Astrocyte (in vitro differentiated cells and primary cell): Measurements from ENCODE around the gene IQSEC3.

Source experiments
- EZH2 ChIP-seq: IDR thresholded peaks from 2 replicates; pipeline ENCODE4 v1.6.1; 2012; ENCODE audit warnings: mild to moderate bottlenecking, low read length, inconsistent platforms; ENCODE audit not compliant: insufficient read depth
- TF ChIP-seq, protein P1 (sequence below): IDR thresholded peaks from 2 replicates; pipeline ENCODE4 v1.5.1; 2011; ENCODE audit warnings: low read depth, mild to moderate bottlenecking, inconsistent platforms, low read length, moderate library complexity; ENCODE audit not compliant: insufficient read depth

GRCh38 chr12:115518-115917 is 49.0 kb downstream of the IQSEC3 start:
- TF ChIP-seq, protein P1, sequence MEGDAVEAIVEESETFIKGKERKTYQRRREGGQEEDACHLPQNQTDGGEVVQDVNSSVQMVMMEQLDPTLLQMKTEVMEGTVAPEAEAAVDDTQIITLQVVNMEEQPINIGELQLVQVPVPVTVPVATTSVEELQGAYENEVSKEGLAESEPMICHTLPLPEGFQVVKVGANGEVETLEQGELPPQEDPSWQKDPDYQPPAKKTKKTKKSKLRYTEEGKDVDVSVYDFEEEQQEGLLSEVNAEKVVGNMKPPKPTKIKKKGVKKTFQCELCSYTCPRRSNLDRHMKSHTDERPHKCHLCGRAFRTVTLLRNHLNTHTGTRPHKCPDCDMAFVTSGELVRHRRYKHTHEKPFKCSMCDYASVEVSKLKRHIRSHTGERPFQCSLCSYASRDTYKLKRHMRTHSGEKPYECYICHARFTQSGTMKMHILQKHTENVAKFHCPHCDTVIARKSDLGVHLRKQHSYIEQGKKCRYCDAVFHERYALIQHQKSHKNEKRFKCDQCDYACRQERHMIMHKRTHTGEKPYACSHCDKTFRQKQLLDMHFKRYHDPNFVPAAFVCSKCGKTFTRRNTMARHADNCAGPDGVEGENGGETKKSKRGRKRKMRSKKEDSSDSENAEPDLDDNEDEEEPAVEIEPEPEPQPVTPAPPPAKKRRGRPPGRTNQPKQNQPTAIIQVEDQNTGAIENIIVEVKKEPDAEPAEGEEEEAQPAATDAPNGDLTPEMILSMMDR, result no peak
- no peak for TF ChIP-seq EZH2
